Stimulated activated naive CD8-positive, alpha-beta T cell treated with anti-CD3 and anti-CD28 coated beads, Interleukin-15, amount 100 ng/mL, for 72 hours (primary cell): ENCODE measurements around the gene VWA8.

ENCODE experiments used
- ATAC-seq: fragments of 150-1000 bp; cut with Tn5 transposase; 2 replicates; pipeline ENCODE4 v1.10.0; 2021; ENCODE audit warnings: mild to moderate bottlenecking, moderate library complexity
- DNase-seq, 2 donors: peaks; one replicate each; pipeline ENCODE4 v3.0.0; 2021 to 2022
- H3K27ac Mint-ChIP-seq, 2 donors: one replicate each; pipeline ENCODE4 v1.8.0; 2022; ENCODE audit warnings: mild to moderate bottlenecking in 2 of 2, mixed read lengths in 2 of 2, moderate library complexity in 2 of 2
- H3K27me3 Mint-ChIP-seq: one replicate; pipeline ENCODE4 v1.8.0; 2022; ENCODE audit warnings: mixed read lengths
- H3K4me1 Mint-ChIP-seq: one replicate; pipeline ENCODE4 v1.8.0; 2022; ENCODE audit warnings: mild to moderate bottlenecking, mixed read lengths
- H3K4me3 Mint-ChIP-seq, 2 donors: one replicate each; pipeline ENCODE4 v1.8.0; 2022; ENCODE audit warnings: mild to moderate bottlenecking in 2 of 2, mixed read lengths in 2 of 2, moderate library complexity in 1 of 2
- H3K9me3 Mint-ChIP-seq, 2 donors: one replicate each; pipeline ENCODE4 v1.8.0; 2022; ENCODE audit warnings: mixed read lengths in 2 of 2

VWA8 gene

GRCh38 chr13:41700790-41701310, 260.1 kb downstream of the VWA8 start:
- no peaks in the 10 kb centered on the region for H3K9me3 Mint-ChIP-seq
- no peaks in the 10 kb centered on the region for H3K27me3 Mint-ChIP-seq
- no peak for DNase-seq
- H3K27ac Mint-ChIP-seq, result no peak overlapping the region
- no peak for ATAC-seq
- H3K4me1 Mint-ChIP-seq, result no peaks in the 10 kb centered on the region
- H3K4me3 Mint-ChIP-seq, result no peak overlapping the region

GRCh38 chr13:41699759-41700158, 261.1 kb downstream of the VWA8 start:
- Mint-ChIP-seq H3K27me3 (no peaks in the 10 kb centered on the region), H3K4me3 (no peak overlapping the region), H3K9me3 (no peaks in the 10 kb centered on the region), H3K27ac (no peak overlapping the region), H3K4me1 (no peaks in the 10 kb centered on the region)
- no peak for ATAC-seq
- DNase-seq, result no peak

DNA sequence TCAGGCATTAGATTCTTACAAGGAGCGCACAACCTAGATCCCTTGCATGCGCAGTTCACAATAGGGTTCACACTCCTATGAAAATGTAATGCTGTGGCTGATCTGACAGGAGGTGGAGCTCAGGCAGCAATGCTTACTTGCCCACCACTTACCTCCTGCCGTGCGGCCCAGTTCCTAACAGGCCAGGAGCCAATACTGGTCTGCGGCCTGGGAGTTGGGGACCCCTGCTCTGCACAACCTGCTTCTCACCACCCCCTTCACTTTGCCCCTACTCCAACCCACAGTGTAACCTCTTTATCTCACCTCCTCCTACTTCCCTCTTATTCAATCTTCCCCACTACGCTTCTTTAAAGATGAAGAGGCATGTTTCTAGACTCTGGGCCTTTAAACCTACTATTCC, 263.3 kb downstream of the VWA8 start:
- ATAC-seq (no peak), DNase-seq (no peak)
- Mint-ChIP-seq H3K4me1 (no peaks in the 10 kb centered on the region), H3K27me3 (no peaks in the 10 kb centered on the region), H3K27ac (peak overlapping the region in 1 of 2 donors; percentile 24), H3K4me3 (no peak overlapping the region), H3K9me3 (no peaks in the 10 kb centered on the region)

GRCh38 chr13:41696163-41697003, 264.5 kb downstream of the VWA8 start:
- DNase-seq (no peak), ATAC-seq (peak; percentile 37)
- H3K4me1 Mint-ChIP-seq, result no peaks in the 10 kb centered on the region
- H3K27ac Mint-ChIP-seq, result peak overlapping the region; percentile 21 to 43
- H3K27me3 Mint-ChIP-seq, result no peaks in the 10 kb centered on the region
- no peak overlapping the region for H3K4me3 Mint-ChIP-seq
- H3K9me3 Mint-ChIP-seq, result no peaks in the 10 kb centered on the region

GRCh38 chr13:41694545-41695301, 266.2 kb downstream of the VWA8 start:
- no peak overlapping the region for H3K27ac Mint-ChIP-seq
- DNase-seq (no peak), ATAC-seq (no peak)
- no peak overlapping the region for H3K4me3 Mint-ChIP-seq
- no peaks in the 10 kb centered on the region for H3K4me1 Mint-ChIP-seq
- H3K9me3 Mint-ChIP-seq, result no peaks in the 10 kb centered on the region
- no peaks in the 10 kb centered on the region for H3K27me3 Mint-ChIP-seq

DNA sequence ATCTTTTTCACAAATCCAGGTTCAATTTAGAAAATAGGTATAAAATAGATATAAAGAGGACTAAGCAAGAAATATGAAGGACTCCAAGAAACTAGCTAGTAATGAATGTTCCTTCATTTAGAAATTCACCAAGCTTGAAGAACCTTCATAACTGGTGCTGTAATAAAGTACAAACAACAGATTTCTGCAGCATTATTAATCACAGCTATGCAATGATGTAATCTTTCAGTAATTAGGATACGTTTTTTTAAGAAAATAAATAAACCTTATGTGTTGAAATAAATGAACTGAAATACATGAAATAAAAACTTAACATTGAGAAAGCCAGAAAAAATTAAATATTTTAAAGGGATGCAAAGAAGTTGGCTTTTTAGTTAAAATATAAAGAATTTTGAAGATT, 267.5 kb downstream of the VWA8 start:
- Mint-ChIP-seq H3K27ac (no peak overlapping the region), H3K4me1 (no peaks in the 10 kb centered on the region), H3K9me3 (no peaks in the 10 kb centered on the region), H3K4me3 (no peak overlapping the region), H3K27me3 (no peaks in the 10 kb centered on the region)
- ATAC-seq, result no peak
- no peak for DNase-seq

- no peak for DNase-seq
- H3K9me3 Mint-ChIP-seq, result no peaks in the 10 kb centered on the region
- no peak for ATAC-seq
- no peaks in the 10 kb centered on the region for H3K4me1 Mint-ChIP-seq
- no peaks in the 10 kb centered on the region for H3K27me3 Mint-ChIP-seq
- no peak overlapping the region for H3K4me3 Mint-ChIP-seq
- no peak overlapping the region for H3K27ac Mint-ChIP-seq
These were observed 269.6 kb downstream of the VWA8 start for GRCh38 chr13:41691274-41691673.

DNA sequence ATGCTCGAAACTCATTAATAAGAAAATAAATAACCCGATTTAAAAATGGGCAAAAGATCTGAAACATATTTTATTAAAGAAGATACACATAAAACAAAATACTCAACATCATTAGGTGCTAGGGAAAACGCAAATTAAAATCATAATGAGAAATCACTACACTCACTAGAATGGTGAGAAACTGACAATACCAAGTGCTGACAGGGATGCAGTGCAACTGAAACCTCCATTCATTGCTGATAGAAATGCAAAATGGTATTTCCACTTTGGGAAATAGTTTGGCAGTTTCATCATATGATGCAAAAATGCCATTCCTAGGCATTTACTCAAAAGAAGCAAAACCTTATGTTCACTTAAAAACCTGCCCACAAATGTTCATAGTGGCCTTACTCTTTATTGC, 278.1 kb downstream of the VWA8 start:
- no peak overlapping the region for H3K27ac Mint-ChIP-seq
- peaks cover 16% of the 10 kb centered on the region for H3K4me1 Mint-ChIP-seq
- no peak for DNase-seq
- H3K27me3 Mint-ChIP-seq, result no peaks in the 10 kb centered on the region
- no peak for ATAC-seq
- H3K9me3 Mint-ChIP-seq, result peaks cover 0 to 6% of the 10 kb centered on the region in 2 donors
- no peak overlapping the region for H3K4me3 Mint-ChIP-seq

DNA sequence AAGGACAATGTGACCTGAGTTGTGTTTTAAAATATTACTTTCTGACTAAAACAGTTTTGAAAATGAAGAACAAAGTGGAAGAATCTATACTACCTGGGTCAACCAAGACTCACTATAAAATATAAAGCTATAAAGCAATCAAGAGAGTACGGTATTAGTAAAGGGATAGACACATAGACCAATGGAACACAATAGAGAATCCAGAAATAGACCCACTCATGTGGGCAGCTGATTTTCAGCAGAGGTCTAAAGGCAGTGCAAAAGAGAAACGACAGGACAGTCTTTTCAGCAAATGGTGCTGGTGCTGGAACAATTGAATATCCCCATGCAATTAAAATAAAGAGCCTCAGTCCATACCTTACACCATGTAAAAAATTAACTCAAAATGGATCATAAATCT, 278.9 kb downstream of the VWA8 start:
- no peak overlapping the region for H3K4me3 Mint-ChIP-seq
- DNase-seq, result no peak
- H3K27ac Mint-ChIP-seq, result no peak overlapping the region
- ATAC-seq, result no peak
- H3K27me3 Mint-ChIP-seq, result no peaks in the 10 kb centered on the region
- peaks cover 16% of the 10 kb centered on the region for H3K4me1 Mint-ChIP-seq
- peaks cover 0 to 6% of the 10 kb centered on the region in 2 donors for H3K9me3 Mint-ChIP-seq

GRCh38 chr13:41681587-41681986, 279.3 kb downstream of the VWA8 start:
- DNase-seq, result no peak
- no peak overlapping the region for H3K27ac Mint-ChIP-seq
- no peak for ATAC-seq
- peaks cover 16% of the 10 kb centered on the region for H3K4me1 Mint-ChIP-seq
- H3K4me3 Mint-ChIP-seq, result no peak overlapping the region
- H3K9me3 Mint-ChIP-seq, result peaks cover 0 to 6% of the 10 kb centered on the region in 2 donors
- H3K27me3 Mint-ChIP-seq, result no peaks in the 10 kb centered on the region

- Mint-ChIP-seq H3K9me3 (peaks cover 0 to 6% of the 10 kb centered on the region in 2 donors), H3K4me3 (no peak overlapping the region)
These were observed 280.0 kb downstream of the VWA8 start for GRCh38 chr13:41680900-41681299.

DNA sequence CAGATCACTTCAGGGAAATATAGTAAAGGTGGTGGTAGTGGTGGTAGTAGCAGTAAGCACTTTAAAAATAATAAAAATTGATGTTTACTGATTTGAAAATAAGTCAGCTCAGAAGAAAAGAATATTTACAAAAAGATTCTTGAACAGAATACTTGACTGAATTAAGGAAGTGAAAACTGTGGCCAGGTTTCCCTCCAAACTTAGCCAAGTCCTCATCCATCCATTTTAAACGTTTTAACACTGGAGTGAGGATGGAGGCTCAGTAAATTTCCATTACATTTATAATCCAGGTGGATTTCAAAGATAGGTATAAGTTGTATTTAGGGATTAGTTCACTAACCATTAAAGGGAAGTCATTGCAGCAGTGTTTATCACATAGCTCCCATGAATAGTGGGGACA, 282.1 kb downstream of the VWA8 start:
- H3K27me3 Mint-ChIP-seq, result no peaks in the 10 kb centered on the region
- no peak overlapping the region for H3K4me3 Mint-ChIP-seq
- no peak for ATAC-seq
- peaks cover 16% of the 10 kb centered on the region for H3K4me1 Mint-ChIP-seq
- peaks cover 0 to 6% of the 10 kb centered on the region in 2 donors for H3K9me3 Mint-ChIP-seq
- no peak overlapping the region for H3K27ac Mint-ChIP-seq
- DNase-seq, result no peak

More at GRCh38 chr13:41680900-41681299, 280.0 kb downstream of the VWA8 start:
- Mint-ChIP-seq H3K27me3 (no peaks in the 10 kb centered on the region), H3K27ac (no peak overlapping the region), H3K4me1 (peaks cover 16% of the 10 kb centered on the region)
- DNase-seq (no peak), ATAC-seq (no peak)

DNA sequence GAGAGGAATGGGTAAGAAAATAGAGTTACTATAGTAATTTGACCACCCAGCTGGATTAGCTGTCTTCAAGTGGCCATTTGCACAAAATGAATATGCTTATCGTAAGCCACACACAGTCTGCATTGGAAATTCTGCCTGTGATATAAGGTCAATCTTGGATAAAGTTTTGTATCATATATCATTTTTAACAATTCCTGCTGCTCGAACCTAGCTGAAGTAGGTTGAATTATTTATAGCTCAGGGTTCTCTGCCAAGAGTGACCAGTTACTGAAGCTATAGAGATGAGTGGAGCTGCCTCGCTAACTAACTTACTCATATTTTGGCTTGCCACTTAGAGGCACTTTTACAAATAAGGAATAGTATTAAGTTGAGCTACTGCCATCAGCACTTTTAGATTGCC, 282.7 kb downstream of the VWA8 start:
- ATAC-seq, result no peak
- no peak overlapping the region for H3K4me3 Mint-ChIP-seq
- no peaks in the 10 kb centered on the region for H3K27me3 Mint-ChIP-seq
- H3K9me3 Mint-ChIP-seq, result peaks cover 0 to 6% of the 10 kb centered on the region in 2 donors
- peaks cover 16% of the 10 kb centered on the region for H3K4me1 Mint-ChIP-seq
- DNase-seq, result no peak
- no peak overlapping the region for H3K27ac Mint-ChIP-seq

GRCh38 chr13:41675306-41675705, 285.6 kb downstream of the VWA8 start:
- H3K27me3 Mint-ChIP-seq, result no peaks in the 10 kb centered on the region
- H3K4me3 Mint-ChIP-seq, result no peak overlapping the region
- H3K27ac Mint-ChIP-seq, result no peak overlapping the region
- no peak for DNase-seq
- H3K4me1 Mint-ChIP-seq, result peaks cover 6% of the 10 kb centered on the region
- no peak for ATAC-seq
- no peaks in the 10 kb centered on the region for H3K9me3 Mint-ChIP-seq

DNA sequence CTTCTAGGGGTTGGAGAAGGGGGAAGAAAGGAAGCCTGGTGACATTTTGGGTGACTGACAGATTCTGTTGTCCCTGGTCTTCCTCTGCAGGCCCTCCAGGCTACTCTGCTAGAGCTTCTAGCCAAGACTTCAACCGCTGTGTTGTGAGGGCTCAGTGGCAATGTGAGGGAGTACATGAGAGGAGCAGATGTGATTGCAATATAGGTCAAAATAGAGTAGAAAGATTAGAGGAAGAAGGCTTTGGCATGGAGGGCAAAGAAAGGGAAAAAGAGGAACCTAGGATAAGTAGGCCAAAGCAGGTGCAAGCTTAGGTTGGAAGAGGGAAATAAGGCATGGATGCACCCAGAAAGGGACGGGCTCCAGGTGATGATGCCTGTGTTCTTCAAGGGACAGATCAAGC, 286.7 kb downstream of the VWA8 start:
- no peaks in the 10 kb centered on the region for H3K27me3 Mint-ChIP-seq
- no peak overlapping the region for H3K27ac Mint-ChIP-seq
- H3K9me3 Mint-ChIP-seq, result no peaks in the 10 kb centered on the region
- DNase-seq, result no peak
- no peaks in the 10 kb centered on the region for H3K4me1 Mint-ChIP-seq
- no peak for ATAC-seq
- H3K4me3 Mint-ChIP-seq, result no peak overlapping the region

DNA sequence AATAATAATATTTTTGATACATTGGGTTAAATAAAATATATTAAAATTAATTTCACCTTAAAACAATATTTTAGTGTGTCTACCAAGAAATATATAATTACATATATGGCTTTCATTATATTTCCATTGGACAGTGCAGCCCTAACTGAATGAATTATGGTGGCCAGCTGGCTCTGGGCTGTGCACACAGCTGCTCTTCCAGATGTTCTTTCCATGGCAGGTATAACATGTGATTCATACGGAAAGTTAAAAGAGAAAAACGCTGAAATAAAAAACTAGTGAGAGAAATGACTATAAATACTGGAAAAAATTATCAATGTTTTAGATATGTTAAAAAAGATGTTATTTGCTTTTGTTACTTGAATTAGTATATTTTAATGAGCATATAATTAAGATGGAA, 287.3 kb downstream of the VWA8 start:
- Mint-ChIP-seq H3K4me3 (no peak overlapping the region), H3K4me1 (no peaks in the 10 kb centered on the region)
- no peak for ATAC-seq

More for the DNA sequence above, 287.3 kb downstream of the VWA8 start:
- Mint-ChIP-seq H3K27ac (no peak overlapping the region), H3K9me3 (no peaks in the 10 kb centered on the region), H3K27me3 (no peaks in the 10 kb centered on the region)
- no peak for DNase-seq
